ENCODE data around the gene C17orf100. TPM values are rescaled to one million over a fixed set of nuclear protein-coding genes. Genes with fewer than 3 reads are reported as not detected.

The C17orf100 gene
- total and polyA plus RNA-seq, 4 donors, result 0.56 to 33.2 (median 2.7) TPM

DNA sequence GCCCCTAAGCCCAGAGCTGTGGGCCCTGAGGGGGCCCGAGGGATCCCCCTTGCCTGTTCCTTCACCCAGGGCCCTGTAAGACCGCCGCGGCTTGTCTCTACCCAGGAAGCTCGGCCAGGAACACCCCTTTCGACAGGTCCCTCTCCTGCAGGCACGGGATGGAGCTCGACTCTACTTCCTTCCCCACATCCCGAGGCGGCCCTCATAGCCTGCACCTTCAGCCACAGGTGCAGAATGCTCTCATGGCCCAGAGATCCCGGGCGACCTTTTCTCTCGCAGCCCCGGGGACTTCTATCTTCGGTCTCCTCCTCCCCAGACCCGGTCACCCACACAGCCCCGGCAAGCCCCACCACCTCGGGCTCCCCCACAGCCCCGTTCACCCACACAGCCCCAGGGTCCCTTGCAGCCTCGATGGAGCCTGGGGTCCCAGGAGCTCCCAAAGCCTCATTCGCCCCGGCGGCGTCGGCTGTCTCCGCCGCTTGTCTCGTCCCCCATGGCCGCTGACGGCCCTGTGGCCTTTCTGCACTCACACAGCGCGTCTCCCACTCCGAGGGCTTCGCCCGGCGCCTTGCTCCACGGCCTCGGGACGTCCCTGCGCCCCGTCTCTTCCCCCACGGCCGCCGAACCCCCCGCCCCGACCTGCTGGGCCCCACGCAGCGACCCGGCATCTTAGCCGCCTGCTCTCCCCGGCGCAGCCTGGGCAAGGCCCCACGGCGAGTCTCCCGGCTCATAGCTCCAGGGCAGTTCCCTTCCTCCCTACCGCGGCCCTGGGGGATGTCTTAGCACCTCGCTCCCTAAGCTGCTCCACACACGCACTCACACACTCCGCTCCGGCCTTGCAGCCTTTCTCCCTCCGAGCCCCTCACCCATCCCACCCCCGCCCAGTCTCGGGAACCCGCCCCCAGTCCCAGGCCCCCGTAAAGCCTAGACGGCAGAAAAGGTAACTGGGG is 11.7 kb upstream of the C17orf100 start:
- Histone ChIP-seq H3K9ac (ENCODE audit: low read depth in 1 of 2, low read length in 2 of 2) (peak overlapping the region; percentile 36 to 68), H3K27ac (ENCODE audit: low read depth in 1 of 2, low read length in 2 of 2) (peak overlapping the region in 1 of 2 donors; percentile 69), H3K9me3 (ENCODE audit: control insufficient read depth in 4 of 4, low read length in 3 of 4) (no peaks in the 10 kb centered on the region), H3K4me1 (ENCODE audit: control insufficient read depth in 4 of 4, insufficient read depth in 4 of 4, low read length in 3 of 4) (peaks cover 3 to 34% (median 26%) of the 10 kb centered on the region in 4 donors), H3K27me3 (ENCODE audit: control insufficient read depth in 4 of 4, insufficient read depth in 4 of 4, low read length in 3 of 4) (no peaks in the 10 kb centered on the region), H3K36me3 (ENCODE audit: control insufficient read depth in 4 of 4, insufficient read depth in 3 of 4, low read depth in 1 of 4, low read length in 3 of 4) (peaks cover 0 to 15% (median 6%) of the 10 kb centered on the region in 4 donors), H3K4me3 (ENCODE audit: low read depth in 1 of 3, low read length in 3 of 3) (peak overlapping the region; percentile 88 to 94 (median 90))
- 1% methylated on average over 67 of the region's 67 CpGs for WGBS
- peak; percentile 36 for DNase-seq (ENCODE audit: low spot score)
- TF ChIP-seq, protein P1, sequence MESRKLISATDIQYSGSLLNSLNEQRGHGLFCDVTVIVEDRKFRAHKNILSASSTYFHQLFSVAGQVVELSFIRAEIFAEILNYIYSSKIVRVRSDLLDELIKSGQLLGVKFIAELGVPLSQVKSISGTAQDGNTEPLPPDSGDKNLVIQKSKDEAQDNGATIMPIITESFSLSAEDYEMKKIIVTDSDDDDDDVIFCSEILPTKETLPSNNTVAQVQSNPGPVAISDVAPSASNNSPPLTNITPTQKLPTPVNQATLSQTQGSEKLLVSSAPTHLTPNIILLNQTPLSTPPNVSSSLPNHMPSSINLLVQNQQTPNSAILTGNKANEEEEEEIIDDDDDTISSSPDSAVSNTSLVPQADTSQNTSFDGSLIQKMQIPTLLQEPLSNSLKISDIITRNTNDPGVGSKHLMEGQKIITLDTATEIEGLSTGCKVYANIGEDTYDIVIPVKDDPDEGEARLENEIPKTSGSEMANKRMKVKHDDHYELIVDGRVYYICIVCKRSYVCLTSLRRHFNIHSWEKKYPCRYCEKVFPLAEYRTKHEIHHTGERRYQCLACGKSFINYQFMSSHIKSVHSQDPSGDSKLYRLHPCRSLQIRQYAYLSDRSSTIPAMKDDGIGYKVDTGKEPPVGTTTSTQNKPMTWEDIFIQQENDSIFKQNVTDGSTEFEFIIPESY (IDR thresholded peaks at IDR 0.05), result no peak
- TF ChIP-seq SP1 (IDR thresholded peaks at IDR 0.05) (no peak), FOXA2 (IDR thresholded peaks at IDR 0.05) (no peak), RXRA (IDR thresholded peaks at IDR 0.05) (no peak), HNF4A (conservative IDR thresholded peaks at IDR 0.05) (no peak), HNF4G (IDR thresholded peaks at IDR 0.05) (no peak), GABPA (IDR thresholded peaks at IDR 0.05 in 1 of 2, conservative IDR thresholded peaks at IDR 0.05 in 1 of 2) (no peak), FOXA1 (IDR thresholded peaks at IDR 0.05) (no peak), EGR1 (IDR thresholded peaks at IDR 0.05; ENCODE audit: low read depth in 2 of 2) (no peak), TAF1 (conservative IDR thresholded peaks at IDR 0.05) (no peak), RAD21 (IDR thresholded peaks at IDR 0.05) (no peak), NR2F2 (IDR thresholded peaks at IDR 0.05) (no peak), JUND (IDR thresholded peaks at IDR 0.05) (no peak), YY1 (IDR thresholded peaks at IDR 0.05) (no peak)
- TF ChIP-seq, protein P2, sequence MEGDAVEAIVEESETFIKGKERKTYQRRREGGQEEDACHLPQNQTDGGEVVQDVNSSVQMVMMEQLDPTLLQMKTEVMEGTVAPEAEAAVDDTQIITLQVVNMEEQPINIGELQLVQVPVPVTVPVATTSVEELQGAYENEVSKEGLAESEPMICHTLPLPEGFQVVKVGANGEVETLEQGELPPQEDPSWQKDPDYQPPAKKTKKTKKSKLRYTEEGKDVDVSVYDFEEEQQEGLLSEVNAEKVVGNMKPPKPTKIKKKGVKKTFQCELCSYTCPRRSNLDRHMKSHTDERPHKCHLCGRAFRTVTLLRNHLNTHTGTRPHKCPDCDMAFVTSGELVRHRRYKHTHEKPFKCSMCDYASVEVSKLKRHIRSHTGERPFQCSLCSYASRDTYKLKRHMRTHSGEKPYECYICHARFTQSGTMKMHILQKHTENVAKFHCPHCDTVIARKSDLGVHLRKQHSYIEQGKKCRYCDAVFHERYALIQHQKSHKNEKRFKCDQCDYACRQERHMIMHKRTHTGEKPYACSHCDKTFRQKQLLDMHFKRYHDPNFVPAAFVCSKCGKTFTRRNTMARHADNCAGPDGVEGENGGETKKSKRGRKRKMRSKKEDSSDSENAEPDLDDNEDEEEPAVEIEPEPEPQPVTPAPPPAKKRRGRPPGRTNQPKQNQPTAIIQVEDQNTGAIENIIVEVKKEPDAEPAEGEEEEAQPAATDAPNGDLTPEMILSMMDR (IDR thresholded peaks at IDR 0.05; ENCODE audit: low read depth, low read length, missing input control), result no peak
- TF ChIP-seq, protein P3, sequence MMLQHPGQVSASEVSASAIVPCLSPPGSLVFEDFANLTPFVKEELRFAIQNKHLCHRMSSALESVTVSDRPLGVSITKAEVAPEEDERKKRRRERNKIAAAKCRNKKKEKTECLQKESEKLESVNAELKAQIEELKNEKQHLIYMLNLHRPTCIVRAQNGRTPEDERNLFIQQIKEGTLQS (IDR thresholded peaks at IDR 0.05), result no peak
- TF ChIP-seq, protein P4, sequence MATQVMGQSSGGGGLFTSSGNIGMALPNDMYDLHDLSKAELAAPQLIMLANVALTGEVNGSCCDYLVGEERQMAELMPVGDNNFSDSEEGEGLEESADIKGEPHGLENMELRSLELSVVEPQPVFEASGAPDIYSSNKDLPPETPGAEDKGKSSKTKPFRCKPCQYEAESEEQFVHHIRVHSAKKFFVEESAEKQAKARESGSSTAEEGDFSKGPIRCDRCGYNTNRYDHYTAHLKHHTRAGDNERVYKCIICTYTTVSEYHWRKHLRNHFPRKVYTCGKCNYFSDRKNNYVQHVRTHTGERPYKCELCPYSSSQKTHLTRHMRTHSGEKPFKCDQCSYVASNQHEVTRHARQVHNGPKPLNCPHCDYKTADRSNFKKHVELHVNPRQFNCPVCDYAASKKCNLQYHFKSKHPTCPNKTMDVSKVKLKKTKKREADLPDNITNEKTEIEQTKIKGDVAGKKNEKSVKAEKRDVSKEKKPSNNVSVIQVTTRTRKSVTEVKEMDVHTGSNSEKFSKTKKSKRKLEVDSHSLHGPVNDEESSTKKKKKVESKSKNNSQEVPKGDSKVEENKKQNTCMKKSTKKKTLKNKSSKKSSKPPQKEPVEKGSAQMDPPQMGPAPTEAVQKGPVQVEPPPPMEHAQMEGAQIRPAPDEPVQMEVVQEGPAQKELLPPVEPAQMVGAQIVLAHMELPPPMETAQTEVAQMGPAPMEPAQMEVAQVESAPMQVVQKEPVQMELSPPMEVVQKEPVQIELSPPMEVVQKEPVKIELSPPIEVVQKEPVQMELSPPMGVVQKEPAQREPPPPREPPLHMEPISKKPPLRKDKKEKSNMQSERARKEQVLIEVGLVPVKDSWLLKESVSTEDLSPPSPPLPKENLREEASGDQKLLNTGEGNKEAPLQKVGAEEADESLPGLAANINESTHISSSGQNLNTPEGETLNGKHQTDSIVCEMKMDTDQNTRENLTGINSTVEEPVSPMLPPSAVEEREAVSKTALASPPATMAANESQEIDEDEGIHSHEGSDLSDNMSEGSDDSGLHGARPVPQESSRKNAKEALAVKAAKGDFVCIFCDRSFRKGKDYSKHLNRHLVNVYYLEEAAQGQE (IDR thresholded peaks at IDR 0.05), result no peak
